ENCODE measurements around the gene ESPNL.

Gene ESPNL

GRCh38 chr2:238168196-238169047, 68.3 kb downstream of the ESPNL start:
- Histone ChIP-seq H3K4me1 (ENCODE audit: insufficient read depth, low read length, poor library complexity, severe bottlenecking) (peaks cover 5% of the 10 kb centered on the region), H3K79me2 (ENCODE audit: insufficient read depth, low read length) (no peaks in the 10 kb centered on the region), H3K9me2 (replicated peaks; ENCODE audit: low read depth, low read length) (no peaks in the 10 kb centered on the region), H3K36me3 (ENCODE audit: insufficient read depth, low read length) (peaks cover 59% of the 10 kb centered on the region; the same call in 1 of the 2 replicates), H3K4me3 (ENCODE audit: low read length, poor library complexity, severe bottlenecking) (no peak overlapping the region), H3K9me3 (ENCODE audit: insufficient read depth, low read depth, low read length) (no peaks in the 10 kb centered on the region), H2AFZ (ENCODE audit: low read length) (no peak overlapping the region), H3K9ac (ENCODE audit: low read depth, low read length, poor library complexity, severe bottlenecking) (no peak overlapping the region), H4K20me1 (ENCODE audit: insufficient read depth, low read length, poor library complexity, severe bottlenecking) (no peaks in the 10 kb centered on the region), H3F3A (ENCODE audit: low read depth) (no peaks in the 10 kb centered on the region), H3K4me2 (ENCODE audit: low read depth, low read length, poor library complexity, severe bottlenecking) (no peak overlapping the region), H3K27me3 (ENCODE audit: insufficient read depth, low read length, poor library complexity, severe bottlenecking) (no peaks in the 10 kb centered on the region)
- TF ChIP-seq, protein P1, sequence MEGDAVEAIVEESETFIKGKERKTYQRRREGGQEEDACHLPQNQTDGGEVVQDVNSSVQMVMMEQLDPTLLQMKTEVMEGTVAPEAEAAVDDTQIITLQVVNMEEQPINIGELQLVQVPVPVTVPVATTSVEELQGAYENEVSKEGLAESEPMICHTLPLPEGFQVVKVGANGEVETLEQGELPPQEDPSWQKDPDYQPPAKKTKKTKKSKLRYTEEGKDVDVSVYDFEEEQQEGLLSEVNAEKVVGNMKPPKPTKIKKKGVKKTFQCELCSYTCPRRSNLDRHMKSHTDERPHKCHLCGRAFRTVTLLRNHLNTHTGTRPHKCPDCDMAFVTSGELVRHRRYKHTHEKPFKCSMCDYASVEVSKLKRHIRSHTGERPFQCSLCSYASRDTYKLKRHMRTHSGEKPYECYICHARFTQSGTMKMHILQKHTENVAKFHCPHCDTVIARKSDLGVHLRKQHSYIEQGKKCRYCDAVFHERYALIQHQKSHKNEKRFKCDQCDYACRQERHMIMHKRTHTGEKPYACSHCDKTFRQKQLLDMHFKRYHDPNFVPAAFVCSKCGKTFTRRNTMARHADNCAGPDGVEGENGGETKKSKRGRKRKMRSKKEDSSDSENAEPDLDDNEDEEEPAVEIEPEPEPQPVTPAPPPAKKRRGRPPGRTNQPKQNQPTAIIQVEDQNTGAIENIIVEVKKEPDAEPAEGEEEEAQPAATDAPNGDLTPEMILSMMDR (conservative IDR thresholded peaks at IDR 0.05; ENCODE audit: low read length) = no peak
- TF ChIP-seq EZH2phosphoT487 (IDR thresholded peaks at IDR 0.05; ENCODE audit: borderline replicate concordance) = no peak

DNA sequence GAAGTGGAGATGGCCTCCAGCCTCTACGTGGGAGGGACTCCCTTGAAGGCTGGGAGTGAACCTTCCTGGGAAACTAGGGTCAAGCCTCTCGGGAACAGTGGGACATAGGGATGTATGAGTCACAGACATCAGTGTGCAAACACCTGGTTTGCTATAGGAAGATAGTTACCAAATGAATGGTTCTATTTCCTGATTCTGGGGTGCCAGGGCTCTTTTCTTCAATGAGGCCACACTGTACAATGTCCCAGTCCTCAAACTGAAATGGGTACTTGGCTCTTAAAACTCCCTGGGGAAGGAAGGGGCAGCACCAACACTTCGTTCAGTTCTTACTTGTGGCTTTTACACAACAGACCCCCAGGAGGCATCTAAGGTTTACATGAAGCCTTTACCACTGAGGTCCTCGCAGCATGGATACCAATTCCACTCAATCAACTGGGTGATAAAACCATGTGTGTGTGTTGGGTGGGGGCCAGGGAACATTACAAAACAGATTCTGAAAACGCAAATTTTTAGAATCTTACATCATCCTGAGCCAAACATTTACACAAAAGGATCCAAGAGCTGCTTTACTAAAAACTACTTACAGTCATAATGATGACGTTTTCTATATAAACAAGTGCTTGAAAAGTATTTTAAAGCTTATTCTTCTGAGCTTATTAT, 69.0 kb downstream of the ESPNL start:
- Histone ChIP-seq H3K9ac (ENCODE audit: low read depth, low read length, poor library complexity, severe bottlenecking) (no peak overlapping the region), H3K4me2 (ENCODE audit: low read depth, low read length, poor library complexity, severe bottlenecking) (no peak overlapping the region)

DNA sequence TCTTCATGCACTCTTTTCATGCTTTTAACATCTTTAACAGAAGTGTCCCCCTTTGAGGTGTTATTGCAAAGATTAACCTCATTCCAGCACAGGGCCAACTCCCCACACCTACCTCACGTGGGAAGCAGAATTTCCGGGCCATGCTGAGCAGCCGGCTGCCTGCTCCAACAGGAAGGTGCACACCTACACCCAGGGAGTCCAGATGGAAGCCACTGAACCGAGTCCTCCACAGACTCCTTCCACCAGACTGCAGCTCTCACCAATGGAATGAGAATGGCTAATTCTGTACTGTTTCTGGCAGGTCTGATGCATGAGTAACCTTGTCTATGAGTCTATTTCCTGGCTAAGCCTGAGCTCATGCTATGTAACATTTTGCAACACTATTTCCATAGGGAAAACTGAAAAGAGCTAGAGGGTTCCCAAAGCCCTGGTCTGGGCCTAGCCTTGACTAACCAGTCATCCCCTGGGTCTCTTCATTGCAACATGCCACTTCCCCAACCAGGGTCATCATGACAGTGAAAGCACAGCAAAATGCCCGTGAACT, 69.6 kb downstream of the ESPNL start:
- Histone ChIP-seq H3K79me2 (ENCODE audit: insufficient read depth, low read length) (no peaks in the 10 kb centered on the region), H3K27me3 (ENCODE audit: insufficient read depth, low read length, poor library complexity, severe bottlenecking) (no peaks in the 10 kb centered on the region), H3K9me2 (replicated peaks; ENCODE audit: low read depth, low read length) (no peaks in the 10 kb centered on the region), H3K4me2 (ENCODE audit: low read depth, low read length, poor library complexity, severe bottlenecking) (no peak overlapping the region), H3K9ac (ENCODE audit: low read depth, low read length, poor library complexity, severe bottlenecking) (no peak overlapping the region), H3K4me3 (ENCODE audit: low read length, poor library complexity, severe bottlenecking) (no peak overlapping the region), H3K9me3 (ENCODE audit: insufficient read depth, low read depth, low read length) (no peaks in the 10 kb centered on the region), H4K20me1 (ENCODE audit: insufficient read depth, low read length, poor library complexity, severe bottlenecking) (no peaks in the 10 kb centered on the region), H3K4me1 (ENCODE audit: insufficient read depth, low read length, poor library complexity, severe bottlenecking) (peaks cover 17% of the 10 kb centered on the region), H3F3A (ENCODE audit: low read depth) (peaks cover 9% of the 10 kb centered on the region; the same call in 1 of the 2 replicates), H2AFZ (ENCODE audit: low read length) (no peak overlapping the region), H3K36me3 (ENCODE audit: insufficient read depth, low read length) (peaks cover 60% of the 10 kb centered on the region; the same call in 1 of the 2 replicates)
- TF ChIP-seq, protein P1 (conservative IDR thresholded peaks at IDR 0.05; ENCODE audit: low read length) = no peak
- TF ChIP-seq EZH2phosphoT487 (IDR thresholded peaks at IDR 0.05; ENCODE audit: borderline replicate concordance) = no peak

More for the DNA sequence above, 69.0 kb downstream of the ESPNL start:
- H4K20me1 ChIP-seq (ENCODE audit: insufficient read depth, low read length, poor library complexity, severe bottlenecking) = no peaks in the 10 kb centered on the region
- H3K79me2 ChIP-seq (ENCODE audit: insufficient read depth, low read length) = no peaks in the 10 kb centered on the region
- no peak for TF ChIP-seq EZH2phosphoT487 (IDR thresholded peaks at IDR 0.05; ENCODE audit: borderline replicate concordance)
- TF ChIP-seq, protein P1 (conservative IDR thresholded peaks at IDR 0.05; ENCODE audit: low read length) = no peak
- H3K36me3 ChIP-seq (ENCODE audit: insufficient read depth, low read length) = peaks cover 60% of the 10 kb centered on the region; the same call in 1 of the 2 replicates
- no peaks in the 10 kb centered on the region for H3K9me3 ChIP-seq (ENCODE audit: insufficient read depth, low read depth, low read length)
- H3K4me1 ChIP-seq (ENCODE audit: insufficient read depth, low read length, poor library complexity, severe bottlenecking) = peaks cover 13% of the 10 kb centered on the region
- H3K9me2 ChIP-seq (replicated peaks; ENCODE audit: low read depth, low read length) = no peaks in the 10 kb centered on the region
- H3K27me3 ChIP-seq (ENCODE audit: insufficient read depth, low read length, poor library complexity, severe bottlenecking) = no peaks in the 10 kb centered on the region
- no peak overlapping the region for H2AFZ ChIP-seq (ENCODE audit: low read length)
- H3F3A ChIP-seq (ENCODE audit: low read depth) = peaks cover 5% of the 10 kb centered on the region; the same call in 1 of the 2 replicates
- no peak overlapping the region for H3K4me3 ChIP-seq (ENCODE audit: low read length, poor library complexity, severe bottlenecking)
